HepG2 (cell line): ENCODE measurements around the gene CROT. TPM values are rescaled to one million over a fixed set of nuclear protein-coding genes. Genes with fewer than 3 reads are reported as not detected.

Source experiments
- ARNT ChIP-seq: fragments of 450-650 bp; IDR thresholded peaks from 2 replicates; pipeline ENCODE4 v1.6.1; 2017
- ATF7-NPFF ChIP-seq: sonication (generic); formaldehyde crosslinking; IDR thresholded peaks from 2 replicates; pipeline ENCODE4 v1.8.1; 2023; ENCODE audit warnings: mild to moderate bottlenecking, low read depth, missing genetic modification reagents, moderate library complexity
- DNMT3B ChIP-seq: conservative IDR thresholded peaks from 2 replicates; pipeline ENCODE4 v1.6.1; 2016; ENCODE audit warnings: missing biosample characterization, control low read depth
- DRAP1 ChIP-seq: IDR thresholded peaks from 2 replicates; pipeline ENCODE4 v1.6.1; 2016; ENCODE audit warnings: missing genetic modification reagents, missing compliant biosample characterization
- ETV6 ChIP-seq: sonication (generic); formaldehyde crosslinking; conservative IDR thresholded peaks from 2 replicates; pipeline ENCODE4 v1.4.0; 2020; ENCODE audit warnings: missing genetic modification reagents
- GATAD1 ChIP-seq: IDR thresholded peaks from 2 replicates; pipeline ENCODE4 v1.6.1; 2016; ENCODE audit warnings: missing genetic modification reagents, missing compliant biosample characterization
- HDAC1 ChIP-seq: sonication (generic); formaldehyde crosslinking; IDR thresholded peaks from 2 replicates; pipeline ENCODE4 v1.5.1; 2020; ENCODE audit warnings: mild to moderate bottlenecking, missing genetic modification reagents
- HOXA5 ChIP-seq: sonication (generic); formaldehyde crosslinking; IDR thresholded peaks from 2 replicates; pipeline ENCODE4 v1.4.0; 2020; ENCODE audit warnings: missing genetic modification reagents
- ONECUT2 ChIP-seq: sonication (generic); formaldehyde crosslinking; IDR thresholded peaks from 2 replicates; pipeline ENCODE4 v1.4.0; 2020; ENCODE audit warnings: missing genetic modification reagents
- TAF1 ChIP-seq: sonication (generic); formaldehyde crosslinking; IDR thresholded peaks from 2 replicates; pipeline ENCODE4 v1.4.0; 2020; ENCODE audit warnings: missing genetic modification reagents
- TFE3 ChIP-seq: IDR thresholded peaks from 2 replicates; pipeline ENCODE4 v1.6.1; 2016
- ZFP91 ChIP-seq: sonication (generic); formaldehyde crosslinking; IDR thresholded peaks from 2 replicates; pipeline ENCODE4 v1.9.0; 2022; ENCODE audit warnings: missing genetic modification reagents, mild to moderate bottlenecking, borderline replicate concordance
- ZMYM3 ChIP-seq: sonication (generic); formaldehyde crosslinking; IDR thresholded peaks from 2 replicates; pipeline ENCODE4 v1.5.1; 2020; ENCODE audit warnings: mild to moderate bottlenecking, missing genetic modification reagents
- ZNF224 ChIP-seq: sonication (generic); formaldehyde crosslinking; IDR thresholded peaks from 2 replicates; pipeline ENCODE4 v1.5.0; 2020; ENCODE audit warnings: mild to moderate bottlenecking, missing genetic modification reagents
- ZNF7 ChIP-seq: IDR thresholded peaks from 2 replicates; pipeline ENCODE4 v1.6.1; 2016; ENCODE audit warnings: missing biosample characterization, missing genetic modification reagents
- ZNF75D ChIP-seq: sonication (generic); formaldehyde crosslinking; IDR thresholded peaks from 2 replicates; pipeline ENCODE4 v1.8.1; 2023; ENCODE audit warnings: missing genetic modification reagents, mild to moderate bottlenecking, borderline replicate concordance
- ZNF770 ChIP-seq: sonication (generic); formaldehyde crosslinking; IDR thresholded peaks from 2 replicates; pipeline ENCODE4 v1.5.0; 2020; ENCODE audit warnings: mild to moderate bottlenecking, missing genetic modification reagents
- ZNF800 ChIP-seq: sonication (generic); formaldehyde crosslinking; IDR thresholded peaks from 2 replicates; pipeline ENCODE4 v1.4.0; 2020; ENCODE audit warnings: missing genetic modification reagents
- ZNF891 ChIP-seq: sonication (generic); formaldehyde crosslinking; IDR thresholded peaks from 2 replicates; pipeline ENCODE4 v1.5.0; 2020; ENCODE audit warnings: mild to moderate bottlenecking, missing genetic modification reagents
- polyA plus RNA-seq, 8 experiments: library from polyadenylated mRNA; depleted of rRNA in 3 of 8; stranded (reverse) in 7 of 8; unstranded in 1 of 8; fragments of >200 nt; fragmentation: Illumina TruSeq in 4 of 8; extraction: Trizol in 4 of 8; gene quantifications; 2 replicates each; pipeline versions ENCODE4 v1.2.1 to v1.2.3, GENCODE V29; 2011 to 2016; ENCODE audit warnings: low read depth in 4 of 8, missing spikeins in 1 of 8, mixed read lengths in 1 of 8; ENCODE audit not compliant: insufficient read depth in 1 of 8
- total RNA-seq, 5 experiments: library from RNA; depleted of rRNA; stranded (reverse); fragments of >200 nt; fragmentation: Illumina TruSeq; extraction: Trizol; gene quantifications; 2 replicates each; pipeline ENCODE4 v1.2.3, GENCODE V29; 2016; ENCODE audit warnings: low read depth in 1 of 5
- TF ChIP-seq, protein P1 (sequence below): sonication (generic); formaldehyde crosslinking; IDR thresholded peaks from 2 replicates; pipeline ENCODE4 v1.5.0; 2020; ENCODE audit warnings: missing genetic modification reagents, mild to moderate bottlenecking, borderline replicate concordance
- TF ChIP-seq, protein P2 (sequence below): sonication (generic); formaldehyde crosslinking; IDR thresholded peaks from 2 replicates; pipeline ENCODE4 v1.4.0; 2020; ENCODE audit warnings: missing genetic modification reagents

The CROT gene
- total and polyA plus RNA-seq, 2 of the 13 experiments (the other 11 are each of a cell fraction or from before 2014, with no cell fraction given), result 5.0 to 13.7 TPM

DNA sequence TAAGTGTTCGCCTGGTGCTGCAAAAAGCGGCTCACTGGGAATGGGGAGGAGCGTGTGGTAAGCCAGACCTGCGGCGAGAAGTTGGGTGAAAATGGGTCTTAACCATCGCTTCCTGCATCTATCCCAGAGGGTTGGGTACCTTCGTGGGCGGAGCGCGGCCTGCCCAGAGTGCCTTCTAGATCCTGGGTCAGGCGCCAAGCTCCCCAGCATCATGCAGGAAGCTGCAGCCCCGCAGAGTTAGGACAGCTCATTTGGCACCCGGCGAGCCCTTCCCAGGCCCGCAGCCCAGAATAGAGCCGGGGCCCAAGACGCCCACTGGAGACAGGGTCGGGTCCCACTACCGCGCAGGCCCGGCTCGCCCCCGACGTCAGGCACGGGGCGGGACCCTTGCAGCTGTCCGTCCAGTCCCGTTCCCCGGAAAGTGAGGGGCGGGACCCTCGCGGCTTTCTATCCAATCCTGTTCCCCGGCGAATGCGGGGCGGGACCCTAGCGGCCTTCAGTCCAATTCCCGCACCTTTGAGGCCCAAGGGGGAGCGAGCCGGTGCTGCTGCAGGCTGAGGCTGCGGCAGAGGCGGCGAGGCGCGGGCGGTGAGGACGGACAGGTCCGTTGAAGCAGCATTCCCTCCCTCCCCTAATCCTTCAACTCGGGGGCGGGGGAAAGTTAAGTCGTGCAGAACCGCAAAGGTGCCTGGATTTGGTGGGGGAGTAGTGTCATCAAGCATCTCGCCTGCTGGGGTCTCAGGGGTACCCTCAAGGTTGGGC lies at the start of gene CROT (continued):
- TF ChIP-seq HOXA5 (CRISPR knock-in tag) (peak; percentile 61; the same call in 1 of the 2 replicates), HDAC1 (peak; percentile 63), ZNF7 (CRISPR knock-in tag) (no peak), ARNT (no peak), ZNF224 (peak; percentile 97), ATF7-NPFF (CRISPR knock-in tag) (peak; percentile 85), TFE3 (CRISPR knock-in tag) (peak; percentile 49; the same call in 1 of the 2 replicates), ZNF75D (CRISPR knock-in tag) (no peak), ZNF800 (CRISPR knock-in tag) (no peak), ZFP91 (peak; percentile 75; the same call in 1 of the 2 replicates), GATAD1 (CRISPR knock-in tag) (peak; percentile 51; the same call in 1 of the 2 replicates), ZNF891 (CRISPR knock-in tag) (peak; percentile 84), DRAP1 (CRISPR knock-in tag) (peak; percentile 89), ZNF770 (peak; percentile 56), ZMYM3 (peak; percentile 63; the same call in 1 of the 2 replicates), DNMT3B (CRISPR knock-in tag) (no peak), ETV6 (no peak; the same call in 1 of the 2 replicates), TAF1 (peak; percentile 90), ONECUT2 (CRISPR knock-in tag) (peak; percentile 23; the same call in 1 of the 2 replicates)
- TF ChIP-seq, protein P1, sequence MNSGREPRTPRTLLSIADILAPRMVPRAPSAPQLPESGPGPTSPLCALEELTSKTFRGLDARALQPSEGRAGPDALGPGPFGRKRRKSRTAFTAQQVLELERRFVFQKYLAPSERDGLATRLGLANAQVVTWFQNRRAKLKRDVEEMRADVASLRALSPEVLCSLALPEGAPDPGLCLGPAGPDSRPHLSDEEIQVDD, result peak; percentile 21; the same call in 1 of the 2 replicates
- TF ChIP-seq, protein P2, sequence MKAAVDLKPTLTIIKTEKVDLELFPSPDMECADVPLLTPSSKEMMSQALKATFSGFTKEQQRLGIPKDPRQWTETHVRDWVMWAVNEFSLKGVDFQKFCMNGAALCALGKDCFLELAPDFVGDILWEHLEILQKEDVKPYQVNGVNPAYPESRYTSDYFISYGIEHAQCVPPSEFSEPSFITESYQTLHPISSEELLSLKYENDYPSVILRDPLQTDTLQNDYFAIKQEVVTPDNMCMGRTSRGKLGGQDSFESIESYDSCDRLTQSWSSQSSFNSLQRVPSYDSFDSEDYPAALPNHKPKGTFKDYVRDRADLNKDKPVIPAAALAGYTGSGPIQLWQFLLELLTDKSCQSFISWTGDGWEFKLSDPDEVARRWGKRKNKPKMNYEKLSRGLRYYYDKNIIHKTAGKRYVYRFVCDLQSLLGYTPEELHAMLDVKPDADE, result no peak
